Ishikawa (cell line): ENCODE data around the gene POU3F1.

ENCODE experiments used
- CEBPB ChIP-seq: IDR thresholded peaks from 2 replicates; pipeline ENCODE4 v1.6.1; 2012
- CREB1 ChIP-seq: IDR thresholded peaks from 2 replicates; pipeline ENCODE4 v1.6.1; 2012; ENCODE audit warnings: low read depth
- EGR1 ChIP-seq: IDR thresholded peaks from 2 replicates; pipeline ENCODE4 v1.6.1; 2012
- EP300 ChIP-seq: IDR thresholded peaks from 2 replicates; pipeline ENCODE4 v1.6.1; 2012; ENCODE audit warnings: borderline replicate concordance
- FOXM1 ChIP-seq: IDR thresholded peaks from 2 replicates; pipeline ENCODE4 v1.6.1; 2012; ENCODE audit warnings: low read depth, borderline replicate concordance
- MAX ChIP-seq: IDR thresholded peaks from 2 replicates; pipeline ENCODE4 v1.6.1; 2012
- NFIC ChIP-seq: IDR thresholded peaks from 2 replicates; pipeline ENCODE4 v1.6.1; 2012
- RAD21 ChIP-seq: IDR thresholded peaks from 2 replicates; pipeline ENCODE4 v1.6.1; 2012; ENCODE audit warnings: low read depth
- REST ChIP-seq: IDR thresholded peaks from 2 replicates; pipeline ENCODE4 v1.6.1; 2012; ENCODE audit warnings: low read depth, mild to moderate bottlenecking
- TAF1 ChIP-seq: IDR thresholded peaks from 2 replicates; pipeline ENCODE4 v1.6.1; 2012; ENCODE audit warnings: low read depth, mild to moderate bottlenecking
- TCF12 ChIP-seq: IDR thresholded peaks from 2 replicates; pipeline ENCODE4 v1.6.1; 2012; ENCODE audit warnings: low read depth
- TEAD4 ChIP-seq: IDR thresholded peaks from 2 replicates; pipeline ENCODE4 v1.6.1; 2012
- YY1 ChIP-seq: IDR thresholded peaks from 2 replicates; pipeline ENCODE4 v1.6.1; 2012; ENCODE audit warnings: low read depth

DNA sequence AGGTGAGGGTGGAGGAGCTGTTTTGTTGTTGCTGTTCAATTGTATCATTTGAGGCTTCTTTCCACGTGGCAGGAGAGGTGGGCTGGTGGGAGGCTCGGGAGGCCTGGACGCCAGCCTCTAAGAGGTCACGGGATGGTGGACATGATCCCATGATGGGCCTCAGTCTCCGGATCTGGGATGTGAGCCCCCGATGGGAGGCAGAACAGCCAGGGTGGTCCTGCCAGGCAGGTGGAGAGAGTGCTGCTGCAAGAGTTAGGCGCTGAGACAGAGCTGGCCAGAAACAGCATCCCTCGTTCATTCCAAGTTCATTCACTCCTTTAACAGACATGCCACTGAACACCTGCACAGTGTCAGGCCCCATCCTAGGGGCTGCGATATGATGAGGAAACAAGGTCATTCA lies 41.1 kb upstream of the POU3F1 start:
- no peak for TF ChIP-seq EP300
- no peak for TF ChIP-seq TAF1
- no peak for TF ChIP-seq MAX
- TF ChIP-seq YY1 = no peak
- TF ChIP-seq REST = no peak
- TF ChIP-seq CEBPB = no peak
- TF ChIP-seq NFIC = no peak
- no peak for TF ChIP-seq TEAD4
- no peak for TF ChIP-seq EGR1
- TF ChIP-seq CREB1 = no peak
- TF ChIP-seq RAD21 = no peak
- no peak for TF ChIP-seq TCF12
- no peak for TF ChIP-seq FOXM1
